Lower leg skin (tissue), 4 donors: Measurements from ENCODE around the gene FANCC. TPM values are rescaled to one million over a fixed set of nuclear protein-coding genes. Genes with fewer than 3 reads are reported as not detected.

Source experiments
- DNase-seq, 2 donors: peaks; one replicate each; pipeline ENCODE4 v3.0.0-alpha.2; 2019; ENCODE audit warnings: low spot score in 2 of 2
- H3K4me3 ChIP-seq: fragments of 200-600 bp; sonication (generic); 2 replicates; pipeline ENCODE4 v1.5.1; 2017; ENCODE audit warnings: mild to moderate bottlenecking, low read depth; ENCODE audit not compliant: poor library complexity, severe bottlenecking
- POLR2A ChIP-seq, 2 donors: fragments of 450-650 bp; IDR thresholded peaks; one replicate each; pipeline ENCODE4 v1.6.1; 2016 to 2017; ENCODE audit warnings: antibody characterized with exemption in 2 of 2, mild to moderate bottlenecking in 1 of 2, moderate library complexity in 1 of 2
- WGBS, 2 donors: methylation state at CpG; one replicate each; pipeline ENCODE4 v1.1.5; 2018; 5-methylcytosine and 5-hydroxymethylcytosine counted together
- intact Hi-C: fragments of 100-400 bp; cut with DNase I; formaldehyde crosslinking; loops from one replicate; pipeline ENCODE4 v1.15.0; 2023; ENCODE audit warnings: low total_unique reads
- total RNA-seq, 4 donors: library from RNA; depleted of rRNA; stranded (reverse); fragments of >200 nt; gene quantifications; one replicate each; pipeline ENCODE4 v1.1.0, GENCODE V29; 2016
- TF ChIP-seq, protein P1 (sequence below), 3 donors: fragments of 450-650 bp; IDR thresholded peaks; one replicate each; pipeline ENCODE4 v1.5.1; 2016; ENCODE audit warnings: antibody characterized with exemption in 3 of 3, mild to moderate bottlenecking in 3 of 3, moderate library complexity in 2 of 3

FANCC gene
- total RNA-seq, 4 donors from 2014 or later: 6.7 to 10.2 (median 8.1) TPM

- no peak overlapping the region for H3K4me3 ChIP-seq
- DNase-seq: no peak
- intact Hi-C loops: no loop called here
Measured at GRCh38 chr9:95250462-95251221, 66.9 kb downstream of the FANCC start.

GRCh38 chr9:95249986-95250385, 67.5 kb downstream of the FANCC start:
- intact Hi-C loops: no loop called here
- DNase-seq: no peak
- 58 to 65% methylated on average over 2 of the region's 2 CpGs for WGBS, 2 donors
- no peak overlapping the region for H3K4me3 ChIP-seq
- TF ChIP-seq POLR2A (IDR thresholded peaks at IDR 0.05): no peak
- TF ChIP-seq, protein P1, sequence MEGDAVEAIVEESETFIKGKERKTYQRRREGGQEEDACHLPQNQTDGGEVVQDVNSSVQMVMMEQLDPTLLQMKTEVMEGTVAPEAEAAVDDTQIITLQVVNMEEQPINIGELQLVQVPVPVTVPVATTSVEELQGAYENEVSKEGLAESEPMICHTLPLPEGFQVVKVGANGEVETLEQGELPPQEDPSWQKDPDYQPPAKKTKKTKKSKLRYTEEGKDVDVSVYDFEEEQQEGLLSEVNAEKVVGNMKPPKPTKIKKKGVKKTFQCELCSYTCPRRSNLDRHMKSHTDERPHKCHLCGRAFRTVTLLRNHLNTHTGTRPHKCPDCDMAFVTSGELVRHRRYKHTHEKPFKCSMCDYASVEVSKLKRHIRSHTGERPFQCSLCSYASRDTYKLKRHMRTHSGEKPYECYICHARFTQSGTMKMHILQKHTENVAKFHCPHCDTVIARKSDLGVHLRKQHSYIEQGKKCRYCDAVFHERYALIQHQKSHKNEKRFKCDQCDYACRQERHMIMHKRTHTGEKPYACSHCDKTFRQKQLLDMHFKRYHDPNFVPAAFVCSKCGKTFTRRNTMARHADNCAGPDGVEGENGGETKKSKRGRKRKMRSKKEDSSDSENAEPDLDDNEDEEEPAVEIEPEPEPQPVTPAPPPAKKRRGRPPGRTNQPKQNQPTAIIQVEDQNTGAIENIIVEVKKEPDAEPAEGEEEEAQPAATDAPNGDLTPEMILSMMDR (IDR thresholded peaks at IDR 0.05): no peak

More at GRCh38 chr9:95250462-95251221, 66.9 kb downstream of the FANCC start:
- WGBS, 2 donors: 79 to 87% methylated on average over 9 of the region's 9 CpGs
- TF ChIP-seq, protein P1 (IDR thresholded peaks at IDR 0.05): no peak
- TF ChIP-seq POLR2A (IDR thresholded peaks at IDR 0.05): no peak

DNA sequence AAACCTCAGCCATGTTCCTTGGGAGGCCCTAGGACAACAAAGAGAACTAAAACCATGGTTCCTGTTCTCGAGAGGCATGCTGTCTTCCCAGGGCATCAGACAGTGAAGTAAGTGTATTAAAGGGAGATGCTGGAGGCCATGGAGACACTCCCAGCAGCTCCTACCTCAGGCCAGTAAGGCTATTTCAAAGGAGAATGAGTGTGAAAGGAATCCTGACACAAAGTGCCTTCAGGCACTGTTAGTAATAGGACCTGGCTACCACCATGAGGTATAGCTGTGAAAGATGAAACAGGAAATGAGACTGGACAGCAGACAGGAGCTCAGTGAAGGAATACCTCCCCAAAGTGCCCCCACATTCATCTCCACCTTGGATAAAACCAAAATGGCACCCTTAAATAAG, 71.0 kb downstream of the FANCC start:
- TF ChIP-seq, protein P1 (IDR thresholded peaks at IDR 0.05): no peak

DNA sequence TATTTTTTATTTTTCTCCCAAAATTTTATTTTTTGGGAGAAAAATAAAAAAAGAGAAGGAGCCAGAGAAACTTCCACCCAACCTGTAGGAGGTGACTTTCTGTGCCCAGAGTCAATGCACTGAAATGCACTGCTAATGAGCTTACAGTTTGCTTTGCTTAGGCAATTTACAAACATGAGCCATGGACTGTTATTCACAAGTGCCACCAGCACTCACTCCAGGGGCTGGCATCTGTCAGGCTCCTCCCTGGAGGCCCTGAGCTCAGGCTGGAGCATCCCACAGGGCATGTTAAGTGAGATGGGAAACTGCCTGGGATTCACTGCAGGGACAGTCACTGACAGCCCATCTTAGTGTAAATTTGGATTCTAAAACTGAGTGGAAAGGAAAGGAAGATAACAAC, 74.9 kb downstream of the FANCC start:
- intact Hi-C loops: no loop called here
- TF ChIP-seq POLR2A (IDR thresholded peaks at IDR 0.05): no peak
- TF ChIP-seq, protein P1 (IDR thresholded peaks at IDR 0.05): no peak
- H3K4me3 ChIP-seq: no peak overlapping the region
- no peak for DNase-seq

More for the DNA sequence above, 71.0 kb downstream of the FANCC start:
- intact Hi-C loops: no loop called here
- DNase-seq: no peak
- H3K4me3 ChIP-seq: no peak overlapping the region
- 88 to 90% methylated on average over 1 of the region's 1 CpG for WGBS, 2 donors

- 95 to 96% methylated on average over 5 of the region's 5 CpGs for WGBS, 2 donors
- intact Hi-C loops: no loop called here
- no peak for TF ChIP-seq POLR2A (IDR thresholded peaks at IDR 0.05)
- TF ChIP-seq, protein P1 (IDR thresholded peaks at IDR 0.05): no peak
Measured at GRCh38 chr9:95239071-95239470, 78.4 kb downstream of the FANCC start.

GRCh38 chr9:95237336-95237735, 80.2 kb downstream of the FANCC start:
- intact Hi-C loops: no loop called here
- H3K4me3 ChIP-seq: no peak overlapping the region
- WGBS, 2 donors: 90 to 91% methylated on average over 7 of the region's 7 CpGs
- TF ChIP-seq POLR2A (IDR thresholded peaks at IDR 0.05): no peak
- TF ChIP-seq, protein P1 (IDR thresholded peaks at IDR 0.05): no peak
- DNase-seq: no peak

More at GRCh38 chr9:95239071-95239470, 78.4 kb downstream of the FANCC start:
- no peak for DNase-seq
- no peak overlapping the region for H3K4me3 ChIP-seq
